Renal cortical epithelial cell (primary cell): ENCODE measurements around the gene THYN1. TPM values are rescaled to one million over a fixed set of nuclear protein-coding genes. Genes with fewer than 3 reads are reported as not detected.

Experiments
- DNase-seq: peaks from one replicate; pipeline ENCODE4 v3.0.0-alpha.2; 2011; ENCODE audit warnings: low read depth
- total RNA-seq: library from RNA; depleted of rRNA; stranded (reverse); fragments of >200 nt; gene quantifications from 2 replicates; pipeline ENCODE4 v1.2.3, GENCODE V29; 2014

THYN1 gene
- total RNA-seq, 1 donor from 2014 or later, result 75.2 TPM

GRCh38 chr11:134223121-134223520, 30.0 kb downstream of the THYN1 start:
- DNase-seq, result no peak

DNA sequence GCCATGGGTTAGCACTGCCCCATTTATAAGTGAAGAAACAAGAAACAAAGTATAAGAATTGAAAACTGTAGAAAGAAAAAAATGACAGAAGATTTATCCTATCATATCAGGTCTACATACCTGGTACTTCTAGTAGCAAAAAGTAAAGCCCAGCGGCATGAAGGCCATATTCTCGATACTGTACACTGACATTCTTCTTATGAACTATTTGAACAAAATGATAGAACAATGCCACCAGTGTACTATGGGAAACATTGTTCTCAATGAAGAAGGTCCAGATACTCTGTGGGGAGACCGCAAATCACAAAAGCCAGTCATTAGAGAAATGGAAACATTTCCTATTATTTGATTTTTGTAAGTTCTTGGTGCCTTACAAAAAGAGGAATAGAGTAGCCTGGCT, 36.3 kb downstream of the THYN1 start:
- DNase-seq, result no peak

- no peak for DNase-seq
Measured at GRCh38 chr11:134215836-134216235, 37.3 kb downstream of the THYN1 start.

GRCh38 chr11:134207538-134208239, 45.5 kb downstream of the THYN1 start:
- DNase-seq, result no peak

GRCh38 chr11:134206185-134206584, 47.0 kb downstream of the THYN1 start:
- DNase-seq, result no peak

- DNase-seq, result no peak
Measured at GRCh38 chr11:134205729-134206128, 47.4 kb downstream of the THYN1 start.

DNA sequence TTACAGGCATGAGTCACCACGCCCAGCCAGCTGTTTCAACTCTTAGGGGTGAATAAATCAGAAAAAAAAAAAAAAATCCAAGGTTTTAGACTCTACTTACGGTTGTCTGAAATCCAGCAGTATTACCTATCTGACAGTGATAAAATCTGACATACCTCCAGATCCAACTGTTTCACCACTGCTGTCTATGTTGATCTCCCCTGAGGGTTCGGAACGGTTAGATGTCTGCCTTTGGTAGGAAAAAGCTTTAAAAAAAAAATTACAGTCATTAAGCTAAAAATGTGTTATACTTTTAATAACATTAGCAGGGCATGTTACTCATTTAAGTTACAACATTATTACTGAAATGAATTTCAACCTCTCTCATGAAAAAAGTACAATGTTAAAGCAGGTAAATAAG, 50.5 kb downstream of the THYN1 start:
- DNase-seq, result no peak

GRCh38 chr11:134200688-134201087, 52.5 kb downstream of the THYN1 start:
- DNase-seq, result no peak

- DNase-seq, result no peak
Measured at GRCh38 chr11:134199531-134199930, 53.6 kb downstream of the THYN1 start.

Other genes with a start within 250 kb of the THYN1 start
- gene JAM3, start 184.3 kb downstream of the THYN1 start, total RNA-seq, result 5.6 and 23.3 TPM in 2 replicates
- 6.9 and 11.3 TPM in 2 replicates for gene NCAPD3, start 29.4 kb downstream of the THYN1 start, total RNA-seq
- gene VPS26B, start 28.7 kb downstream of the THYN1 start, total RNA-seq, result 17.7 and 46.0 TPM in 2 replicates
- 22.2 and 31.2 TPM in 2 replicates for gene ACAD8, start 216 bp upstream of the THYN1 start, total RNA-seq
- gene GLB1L3, start 23.0 kb upstream of the THYN1 start, total RNA-seq, result not detected in 2 replicates
- 4.2 and 4.3 TPM in 2 replicates for gene GLB1L2, start 78.6 kb upstream of the THYN1 start, total RNA-seq
- gene B3GAT1, start 158.9 kb upstream of the THYN1 start, total RNA-seq, result under 0.01 and 0.10 TPM in 2 replicates